Activated CD8-positive, alpha-beta memory T cell treated with anti-CD3 and anti-CD28 coated beads, Interleukin-2, amount 50 U/mL, for 24 hours (primary cell): ENCODE measurements around the gene ACP4.

ENCODE experiments used
- DNase-seq: peaks from one replicate; pipeline ENCODE4 v3.0.0-alpha.2; 2020; ENCODE audit errors: extremely low read depth

ACP4 gene

GRCh38 chr19:50822661-50823208 is 32.5 kb downstream of the ACP4 start:
- DNase-seq: no peak

- no peak for DNase-seq
Observed at GRCh38 chr19:50823389-50824042, 33.3 kb downstream of the ACP4 start, which contains the start of gene KLK1. Gene KLK1 (minus strand): TSS chr19:50823787. CDS start chr19:50823748, 39 bp downstream.

GRCh38 chr19:50826492-50827240 is 36.5 kb downstream of the ACP4 start:
- no peak for DNase-seq

GRCh38 chr19:50827476-50827875 is 37.3 kb downstream of the ACP4 start:
- DNase-seq: no peak

GRCh38 chr19:50829801-50830200 is 39.6 kb downstream of the ACP4 start:
- no peak for DNase-seq

GRCh38 chr19:50830266-50831025 is 40.2 kb downstream of the ACP4 start:
- DNase-seq: no peak

GRCh38 chr19:50831026-50831396 is 40.8 kb downstream of the ACP4 start:
- no peak for DNase-seq

- DNase-seq: no peak
Observed at GRCh38 chr19:50832666-50833065, 42.5 kb downstream of the ACP4 start.

- DNase-seq: no peak
Observed at GRCh38 chr19:50833117-50833801, 43.0 kb downstream of the ACP4 start, which contains the start of gene KLK15. Gene KLK15 (minus strand): TSS chr19:50833574. CDS start chr19:50831492, 2,082 bp downstream.

- DNase-seq: no peak
Observed at GRCh38 chr19:50833802-50834167, 43.6 kb downstream of the ACP4 start.

- DNase-seq: no peak
Observed at GRCh38 chr19:50835103-50835784, 45.0 kb downstream of the ACP4 start.

- peak; percentile 26 for DNase-seq
Observed at GRCh38 chr19:50835785-50836542, 45.7 kb downstream of the ACP4 start.

GRCh38 chr19:50836543-50837195 is 46.5 kb downstream of the ACP4 start:
- no peak for DNase-seq

- no peak for DNase-seq
Observed at GRCh38 chr19:50837300-50837699, 47.1 kb downstream of the ACP4 start.

- no peak for DNase-seq
Observed at GRCh38 chr19:50838239-50838638, 48.0 kb downstream of the ACP4 start.

- no peak for DNase-seq
Observed at GRCh38 chr19:50839712-50840655, 49.8 kb downstream of the ACP4 start.

- no peak for DNase-seq
Observed at GRCh38 chr19:50842130-50842529, 51.9 kb downstream of the ACP4 start.

- DNase-seq: no peak
Observed at GRCh38 chr19:50843205-50843604, 53.0 kb downstream of the ACP4 start.
